HG03460 (cell line): ENCODE results near the gene ZFPM1.

Experiments used
- ATAC-seq: cut with Tn5 transposase; IDR thresholded peaks from one replicate; pipeline ENCODE4 v1.9.1; 2021; ENCODE audit not compliant: unreplicated experiment

The ZFPM1 gene

DNA sequence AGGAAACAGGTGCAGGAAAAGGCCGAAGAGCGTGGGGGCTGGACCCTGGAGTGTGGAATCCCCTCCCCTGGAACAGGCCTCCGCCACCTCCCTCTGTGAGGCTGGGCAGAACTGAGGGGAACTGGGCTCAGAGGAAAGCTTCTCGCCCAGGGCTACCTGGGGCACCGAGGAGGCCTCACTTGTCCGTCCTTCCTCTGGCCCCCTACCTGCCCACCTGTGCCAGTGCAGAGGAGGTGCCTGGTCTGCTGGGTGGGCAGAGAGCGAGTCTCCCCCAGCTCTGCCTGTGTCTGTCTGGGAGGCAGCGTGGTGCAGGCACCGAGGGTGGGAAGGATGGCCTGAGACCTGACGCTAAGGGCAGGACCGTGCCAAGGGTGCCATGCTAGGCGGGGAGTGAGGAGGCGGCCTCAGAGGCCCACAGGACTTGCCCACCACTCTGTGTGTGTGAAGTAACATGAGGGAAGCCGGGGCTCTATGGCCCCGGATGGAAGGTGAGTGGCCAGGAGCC, 42.2 kb downstream of the ZFPM1 start:
- no peak for ATAC-seq

DNA sequence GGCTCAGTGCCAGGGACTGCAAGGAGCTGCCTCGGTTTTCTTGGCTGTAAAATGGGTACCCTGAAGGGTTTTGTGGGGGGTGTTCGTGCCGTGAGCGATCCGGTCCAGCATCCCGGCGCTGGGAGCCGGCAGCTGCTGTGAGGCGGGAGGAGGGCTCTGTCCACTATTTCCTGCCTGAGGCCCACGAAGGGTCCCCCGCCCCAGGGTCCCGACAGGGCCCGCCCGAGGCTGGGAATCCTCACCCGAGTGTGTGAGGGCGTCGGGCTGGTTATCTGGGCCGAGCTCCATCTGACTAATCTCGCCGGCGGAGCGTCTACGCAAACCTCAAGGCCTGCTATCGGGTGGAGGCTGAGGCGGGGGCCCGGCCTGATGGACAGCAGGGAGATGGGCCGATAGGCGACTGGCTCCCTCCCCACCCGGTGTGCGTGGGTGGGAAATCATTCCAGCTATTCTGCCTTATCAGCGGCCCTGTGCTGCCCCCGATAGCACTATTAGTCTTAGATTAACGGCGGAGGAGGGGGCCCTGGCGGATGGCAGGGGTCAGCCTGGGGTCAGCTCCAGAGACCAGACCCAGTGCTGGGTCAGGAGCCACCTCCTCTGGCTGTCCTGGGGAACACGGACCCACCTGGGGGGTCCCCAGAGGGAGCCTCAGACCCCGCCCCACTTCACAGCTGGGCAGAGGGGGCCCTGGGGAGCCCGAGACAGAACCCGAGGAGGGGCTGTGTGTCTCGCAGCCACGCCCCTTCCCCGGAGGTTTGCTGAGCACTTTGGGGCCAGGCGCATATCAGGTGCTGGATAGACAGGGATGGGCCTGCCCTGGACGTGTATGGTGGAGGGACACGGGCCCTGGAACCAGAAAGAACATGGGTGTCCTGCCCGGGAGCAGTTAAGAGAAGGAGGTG, 44.7 kb downstream of the ZFPM1 start:
- no peak for ATAC-seq

DNA sequence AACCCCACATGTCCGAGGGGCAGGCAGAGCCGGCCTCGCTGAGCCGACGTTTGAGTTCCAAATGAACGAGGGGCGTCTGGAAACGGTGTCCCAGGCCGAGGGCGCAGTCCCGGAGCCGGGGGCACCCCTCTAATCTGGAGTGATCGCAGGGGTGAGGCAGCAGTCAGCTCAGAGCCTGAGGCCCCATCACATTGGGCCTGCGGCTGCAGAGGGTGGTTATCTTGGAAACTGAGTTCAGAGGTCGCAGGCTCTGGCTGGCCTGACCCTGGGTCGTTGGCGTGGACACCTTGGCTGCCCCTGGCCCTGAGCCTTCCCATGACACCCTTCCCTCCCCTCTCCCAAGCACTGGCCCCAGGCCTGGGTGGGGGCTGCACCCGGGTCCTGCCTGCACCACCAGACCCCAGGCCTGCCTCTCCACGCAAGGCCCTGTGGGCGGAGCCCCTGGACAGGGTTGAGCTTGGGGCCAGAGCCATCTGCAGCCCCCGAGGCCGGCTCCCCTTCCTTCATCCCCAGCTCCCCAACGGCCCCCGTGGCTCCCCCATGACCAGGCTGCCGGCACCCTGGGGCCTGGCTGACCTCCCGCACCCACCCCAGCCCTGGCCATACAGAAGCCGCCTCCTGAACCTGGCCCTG, 45.6 kb downstream of the ZFPM1 start:
- no peak for ATAC-seq

DNA sequence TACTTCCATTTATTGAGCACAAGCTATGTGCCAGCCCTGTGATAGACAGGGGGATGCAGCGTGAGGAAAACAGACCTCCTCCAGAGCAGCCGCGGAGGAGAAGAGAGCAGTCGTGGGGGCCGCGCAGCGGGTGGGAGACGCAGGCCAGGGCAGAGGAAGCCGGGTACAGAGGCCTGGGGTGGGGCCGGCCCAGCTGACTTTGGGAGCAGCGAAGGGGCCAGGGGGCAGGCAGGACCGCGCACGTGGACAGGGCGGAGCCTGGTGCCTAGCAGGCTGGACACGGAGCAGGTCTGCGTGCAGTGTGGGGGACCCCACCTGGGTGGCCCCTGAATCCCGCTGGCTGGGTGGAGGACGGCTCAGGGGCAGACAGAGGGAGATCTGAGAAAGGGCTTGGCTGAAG, 46.2 kb downstream of the ZFPM1 start:
- no peak for ATAC-seq

DNA sequence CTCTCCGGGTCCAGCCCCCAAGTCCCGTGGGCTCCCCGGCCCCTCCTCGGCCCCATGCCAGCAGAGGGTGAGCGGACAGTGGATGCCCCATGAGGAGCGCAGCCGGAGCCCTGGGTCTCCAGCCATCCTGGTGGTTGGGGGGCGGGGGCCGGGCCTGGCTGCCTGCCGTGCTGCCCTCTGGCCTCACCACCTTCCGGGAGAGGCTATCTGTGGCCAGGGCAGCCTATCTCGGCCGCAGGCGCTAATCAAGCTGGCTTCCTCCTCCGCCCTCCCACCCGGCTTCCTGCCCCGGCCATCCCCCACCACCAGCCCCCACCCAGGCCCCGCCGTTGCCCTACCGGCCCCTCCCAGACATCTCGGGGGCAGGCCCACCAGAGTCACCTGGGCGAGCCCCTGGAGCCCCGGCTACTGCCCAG, 46.8 kb downstream of the ZFPM1 start:
- no peak for ATAC-seq

DNA sequence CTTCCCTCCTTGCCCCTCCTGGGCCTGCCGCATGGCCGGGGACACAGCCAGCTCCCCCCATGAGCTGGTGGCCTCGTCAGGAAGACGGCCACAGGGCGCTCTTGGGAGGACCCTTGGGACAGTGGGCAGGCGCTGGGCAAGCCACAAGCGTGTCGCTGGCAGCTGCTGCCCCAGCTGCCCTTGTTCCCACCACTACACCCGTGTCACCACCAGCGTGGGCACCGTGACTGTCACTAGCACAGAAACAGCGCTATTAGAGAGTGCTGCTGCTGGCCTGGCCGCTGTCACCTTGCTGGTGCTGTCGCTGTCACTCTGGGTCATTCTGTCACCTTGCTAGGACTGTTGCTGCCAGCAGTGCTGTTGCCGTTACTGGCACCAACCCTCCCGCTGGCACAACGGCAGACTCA, 47.2 kb downstream of the ZFPM1 start:
- ATAC-seq = no peak

DNA sequence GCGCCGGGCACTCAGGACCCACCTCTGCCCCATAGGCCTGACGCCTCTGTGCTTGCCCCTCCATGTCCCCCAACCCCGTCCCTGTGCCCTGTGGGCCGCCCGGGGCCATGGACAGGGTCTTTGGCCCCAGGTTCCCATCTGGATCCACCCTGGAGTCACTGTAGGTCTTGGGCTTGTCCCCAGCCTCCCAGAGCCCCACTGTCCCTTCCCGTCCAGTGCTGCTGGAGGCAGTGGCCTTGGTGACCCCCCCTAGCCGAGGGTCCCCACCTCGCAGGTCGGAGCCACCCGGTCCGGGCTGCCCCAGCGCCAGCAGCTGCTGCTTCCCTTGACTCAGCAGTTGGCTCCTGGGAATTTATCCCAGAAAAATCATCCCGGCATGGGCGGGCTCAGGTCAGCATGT, 49.3 kb downstream of the ZFPM1 start:
- no peak for ATAC-seq

DNA sequence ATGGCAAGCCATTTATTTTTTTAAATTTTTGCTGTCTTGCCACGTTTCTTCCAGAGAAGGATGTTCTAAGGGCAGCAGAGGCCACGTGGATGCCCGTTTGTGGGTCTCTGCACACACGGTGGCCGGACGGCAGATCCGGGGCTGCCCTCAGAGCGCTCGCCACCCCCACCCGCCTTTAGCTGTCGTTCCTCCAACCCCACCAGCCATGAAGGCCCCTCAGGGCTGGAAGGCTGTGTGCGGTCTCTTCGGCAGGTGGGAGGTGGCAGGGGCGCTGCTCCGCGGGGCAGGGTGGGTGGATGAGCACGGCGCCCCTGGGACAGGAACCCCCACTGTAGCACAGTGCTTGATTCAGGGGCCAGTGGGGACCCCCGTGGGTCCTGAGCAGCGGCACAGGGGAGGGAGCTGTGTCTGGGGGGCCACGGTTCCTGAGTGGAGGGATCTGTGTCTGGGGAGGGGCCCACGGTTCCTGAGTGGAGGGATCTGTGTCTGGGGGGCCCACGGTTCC, 49.7 kb downstream of the ZFPM1 start:
- no peak for ATAC-seq

DNA sequence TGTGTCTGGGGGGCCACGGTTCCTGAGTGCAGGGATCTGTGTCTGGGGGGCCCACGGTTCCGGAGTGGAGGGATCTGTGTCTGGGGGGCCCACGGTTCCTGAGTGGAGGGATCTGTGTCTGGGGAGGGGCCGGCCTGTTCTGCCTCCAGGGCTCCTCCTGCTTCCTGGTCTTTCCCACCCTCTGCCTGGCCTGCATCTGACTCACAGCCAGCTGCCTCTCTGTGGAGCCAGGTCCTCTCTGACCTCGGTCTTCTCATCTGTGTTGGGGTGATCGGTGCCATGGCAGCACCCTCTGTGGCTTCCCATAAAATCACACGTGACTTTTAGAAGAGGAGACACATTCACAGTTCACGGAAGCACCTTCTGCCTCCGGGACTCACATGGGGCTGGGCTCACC, 50.3 kb downstream of the ZFPM1 start:
- ATAC-seq = no peak

DNA sequence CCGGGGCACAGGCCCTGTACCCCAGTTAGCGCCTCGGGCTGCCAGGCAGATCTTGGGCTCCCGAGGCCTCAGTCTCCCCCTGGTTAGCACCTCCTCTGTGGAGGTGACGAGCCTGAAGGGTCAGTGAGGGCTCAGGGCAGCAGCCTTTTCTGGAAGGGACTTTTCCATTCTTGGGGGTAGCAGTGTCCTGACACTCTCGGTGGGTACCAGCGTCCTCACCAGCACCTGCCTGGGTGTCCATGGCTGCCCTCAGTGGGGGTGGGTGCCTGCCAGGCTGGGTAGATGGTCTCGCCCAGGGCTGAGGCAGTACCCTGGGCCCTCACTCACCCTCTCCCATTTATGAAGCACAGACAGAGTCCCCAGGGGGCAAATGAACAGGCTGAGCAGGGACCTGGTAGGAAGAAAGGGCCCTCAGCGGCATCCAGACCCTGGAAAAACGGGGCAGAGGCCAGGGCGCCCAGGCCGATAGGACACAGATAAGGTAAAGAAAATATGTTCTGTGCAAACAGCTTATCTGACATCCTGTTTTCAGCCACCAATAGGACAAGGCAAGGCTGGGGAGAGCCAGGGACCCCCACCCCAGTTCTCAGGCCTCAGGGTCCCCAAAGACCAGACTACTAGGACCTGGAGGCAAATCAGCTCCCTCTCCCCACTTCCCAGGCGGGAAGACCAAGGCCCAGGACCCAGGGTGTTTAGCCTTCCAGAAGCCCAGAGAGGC, 50.9 kb downstream of the ZFPM1 start:
- no peak for ATAC-seq

DNA sequence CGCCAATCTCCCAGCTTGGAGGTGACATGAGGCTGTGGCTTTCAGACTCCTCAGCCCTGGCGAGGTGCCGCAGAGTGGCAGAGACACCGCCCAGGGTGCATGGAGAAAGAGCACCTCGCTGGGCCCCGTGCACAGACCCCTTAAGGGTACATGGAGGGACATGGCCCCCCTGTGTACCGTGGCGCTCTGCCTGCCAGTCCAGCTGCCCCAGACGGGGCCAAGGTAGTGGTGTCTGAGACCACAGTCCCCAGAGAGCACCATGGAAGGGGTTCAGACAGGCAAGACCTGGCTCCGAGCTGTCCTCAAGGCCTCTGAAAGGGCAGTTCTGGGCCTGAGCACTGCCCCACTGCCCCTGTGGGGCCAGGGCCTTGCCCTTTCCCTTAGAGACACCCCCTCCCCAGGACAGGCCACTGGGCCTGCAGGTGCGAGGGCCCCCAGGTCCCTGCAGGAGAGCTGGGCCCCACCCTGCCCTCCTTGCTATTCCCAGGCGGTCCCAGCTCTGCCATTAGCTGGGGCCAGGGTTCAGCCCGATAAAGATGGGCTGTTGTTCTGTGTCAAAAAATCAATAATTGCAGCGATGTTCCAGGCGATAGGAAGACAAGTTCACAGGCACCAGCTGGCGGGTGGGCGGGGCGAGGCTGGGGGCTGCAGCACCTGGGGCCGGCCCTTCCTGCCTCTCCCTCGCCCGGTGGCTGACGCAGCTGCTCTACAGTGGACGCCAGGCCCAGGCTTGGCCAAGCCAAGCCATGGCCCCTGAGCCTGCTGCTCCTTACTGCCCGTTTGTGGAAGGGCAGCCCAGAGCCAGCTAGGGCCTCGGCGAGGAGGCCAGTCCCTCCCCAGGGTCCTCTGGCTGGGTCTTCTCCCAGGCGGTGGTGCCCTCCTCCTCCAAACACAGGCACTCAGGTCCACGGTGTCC, 51.7 kb downstream of the ZFPM1 start:
- ATAC-seq = no peak

DNA sequence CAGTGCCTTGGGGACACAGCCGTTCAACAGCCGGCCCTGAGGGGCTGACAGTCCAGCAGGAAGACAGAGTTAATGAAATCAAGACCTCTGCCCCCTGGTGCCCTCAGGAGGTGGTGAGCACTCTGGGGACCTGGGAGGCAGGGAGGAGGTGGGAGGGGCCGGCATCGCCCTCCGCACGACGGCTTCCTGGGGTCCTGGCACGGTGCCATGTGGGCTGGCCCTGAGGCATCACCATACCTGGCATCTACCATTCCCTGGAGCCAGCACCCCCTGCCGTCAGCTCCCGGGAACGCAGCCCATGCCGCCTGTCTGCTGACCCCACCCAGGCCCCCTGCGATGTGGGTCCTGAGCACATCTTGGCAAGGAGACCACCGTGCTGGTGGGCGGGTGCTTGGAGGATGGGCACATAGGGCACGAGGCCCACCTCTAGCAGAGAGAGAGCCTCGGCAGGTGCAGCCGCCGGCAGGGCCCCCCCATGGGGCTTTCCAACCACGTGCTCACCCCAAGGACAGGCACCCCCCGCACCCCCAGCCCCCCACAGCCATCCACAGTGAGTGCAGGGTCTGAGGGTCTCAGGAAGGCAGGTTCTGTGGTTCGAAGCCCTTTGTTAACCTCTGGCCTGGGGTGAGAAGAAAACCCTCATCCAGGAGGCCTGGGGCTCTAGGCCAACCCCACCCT, 52.5 kb downstream of the ZFPM1 start:
- no peak for ATAC-seq

DNA sequence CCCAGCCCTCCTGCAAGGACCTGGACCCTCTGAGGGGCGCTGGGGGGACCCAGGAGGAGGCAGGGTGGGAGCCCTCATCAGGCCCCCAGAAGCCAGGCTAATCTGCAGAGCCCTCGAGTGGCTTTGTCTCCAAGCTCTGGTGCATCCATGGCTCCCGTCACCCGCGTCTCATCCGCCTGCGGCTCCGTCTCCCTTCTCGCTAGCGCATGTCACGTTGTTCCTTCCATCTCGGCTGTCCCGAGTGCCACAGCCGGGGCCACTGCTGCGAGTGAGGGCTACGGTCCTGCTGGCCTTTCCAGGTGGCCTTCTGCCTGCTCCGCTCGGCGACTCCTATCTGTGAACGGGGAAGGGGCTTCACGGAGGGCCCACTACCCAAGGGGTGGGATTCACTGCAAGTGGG, 53.6 kb downstream of the ZFPM1 start:
- ATAC-seq = no peak

DNA sequence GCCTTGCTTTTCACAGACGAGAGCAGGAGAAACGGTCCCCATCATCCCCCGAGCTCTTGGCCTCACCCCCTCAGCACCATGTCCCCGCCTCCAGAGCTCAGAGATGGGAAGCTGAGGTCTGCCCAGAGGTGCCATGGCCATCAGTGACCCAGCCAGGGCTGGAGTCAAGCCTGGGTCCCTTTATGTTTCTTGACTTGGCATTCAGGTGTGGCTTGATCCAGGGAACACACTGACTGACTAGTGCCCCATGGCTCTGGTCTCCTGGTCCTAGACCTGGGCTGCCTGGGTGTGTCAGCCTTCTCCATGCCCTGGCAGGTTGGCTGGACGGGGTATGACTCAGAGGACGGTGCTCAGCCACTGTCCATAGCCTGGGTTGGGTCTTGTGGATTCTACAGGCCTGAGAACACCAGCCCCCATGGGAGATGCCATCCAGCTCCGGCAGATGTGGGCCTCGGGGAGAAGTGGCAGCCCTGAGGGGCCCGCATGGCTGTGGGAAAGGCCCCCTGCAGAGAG, 54.2 kb downstream of the ZFPM1 start:
- no peak for ATAC-seq

DNA sequence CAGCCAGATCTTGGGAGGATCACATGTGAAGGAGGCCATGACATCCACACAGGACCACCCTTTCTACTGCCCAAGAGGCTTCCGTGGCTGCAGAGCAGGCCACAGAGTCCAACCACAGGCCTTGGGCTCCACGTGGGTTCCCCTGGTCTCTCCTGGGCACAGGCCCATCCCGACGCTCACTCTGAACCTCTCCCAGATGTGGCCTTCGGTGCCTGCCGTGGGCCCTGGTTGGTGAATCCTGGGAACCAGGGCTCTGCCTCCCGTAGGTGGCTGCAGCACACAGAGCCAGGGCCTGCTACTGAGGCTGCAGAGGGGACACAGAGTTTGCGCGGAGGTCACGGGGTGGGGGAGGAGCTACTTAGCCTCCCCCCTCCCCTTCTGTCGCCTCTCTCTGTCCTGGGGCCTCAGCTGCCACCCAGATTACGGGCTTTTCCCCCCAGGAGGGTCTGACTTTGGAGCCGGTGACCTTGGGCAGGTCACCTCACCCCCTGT, 55.3 kb downstream of the ZFPM1 start:
- no peak for ATAC-seq

DNA sequence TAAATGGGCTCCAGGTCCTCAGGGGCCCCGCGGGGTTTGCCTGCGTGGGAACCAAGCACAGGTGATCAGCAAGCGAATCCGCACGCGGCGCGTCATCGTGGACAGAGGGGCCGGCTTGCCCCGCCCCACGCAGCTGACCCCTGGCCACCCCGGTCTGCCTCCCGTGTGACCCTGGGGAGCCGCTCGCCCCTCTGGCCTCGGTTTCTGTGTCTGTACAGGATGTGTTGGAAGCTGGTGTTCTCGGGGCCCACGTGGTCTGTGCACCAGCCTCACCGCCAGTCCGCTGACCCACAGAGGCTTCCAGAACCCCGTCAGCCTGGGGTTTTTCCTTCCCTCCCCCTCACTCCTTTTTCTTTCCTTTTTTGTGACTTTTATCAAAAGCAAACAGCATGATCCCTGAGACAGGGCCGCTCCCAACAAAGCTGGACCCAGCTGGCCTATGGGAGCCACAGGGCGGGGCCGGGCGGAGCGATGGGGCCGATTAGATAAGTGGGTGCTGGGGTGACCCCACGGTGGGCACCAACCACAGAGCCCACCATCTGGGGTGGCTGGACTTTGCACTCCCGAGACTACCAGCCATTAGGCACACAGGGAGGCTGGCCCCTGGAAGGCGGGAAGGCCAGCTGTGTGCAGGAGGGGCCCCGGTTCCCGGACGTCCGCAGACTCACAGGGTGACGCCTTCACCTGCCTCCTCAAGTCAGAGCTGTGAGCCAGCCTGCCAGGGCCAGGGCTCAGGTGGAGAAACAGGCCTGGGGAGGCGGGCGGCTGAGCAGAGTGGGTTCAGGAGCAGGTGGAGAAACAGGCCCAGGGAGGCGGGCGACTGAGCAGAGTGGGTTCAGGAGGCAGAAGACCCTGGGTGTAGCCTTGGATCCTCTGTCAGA, 56.0 kb downstream of the ZFPM1 start:
- ATAC-seq = no peak

DNA sequence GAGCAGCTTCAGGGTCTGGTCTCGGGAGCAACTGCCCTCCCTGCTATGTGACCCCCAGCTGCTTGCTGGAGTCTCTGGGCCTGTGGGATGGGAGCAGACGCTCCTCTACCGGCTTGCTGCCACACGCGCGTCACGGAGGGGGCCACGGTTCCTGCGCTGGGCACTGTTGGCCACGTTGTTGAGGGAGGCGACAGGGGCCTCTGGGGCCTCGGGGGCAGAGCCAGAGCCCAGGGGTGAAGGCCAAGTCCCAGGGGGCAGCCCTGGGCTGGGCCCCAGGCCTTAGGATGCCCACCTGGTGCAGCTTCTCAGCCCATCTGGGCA, 56.6 kb downstream of the ZFPM1 start:
- no peak for ATAC-seq

DNA sequence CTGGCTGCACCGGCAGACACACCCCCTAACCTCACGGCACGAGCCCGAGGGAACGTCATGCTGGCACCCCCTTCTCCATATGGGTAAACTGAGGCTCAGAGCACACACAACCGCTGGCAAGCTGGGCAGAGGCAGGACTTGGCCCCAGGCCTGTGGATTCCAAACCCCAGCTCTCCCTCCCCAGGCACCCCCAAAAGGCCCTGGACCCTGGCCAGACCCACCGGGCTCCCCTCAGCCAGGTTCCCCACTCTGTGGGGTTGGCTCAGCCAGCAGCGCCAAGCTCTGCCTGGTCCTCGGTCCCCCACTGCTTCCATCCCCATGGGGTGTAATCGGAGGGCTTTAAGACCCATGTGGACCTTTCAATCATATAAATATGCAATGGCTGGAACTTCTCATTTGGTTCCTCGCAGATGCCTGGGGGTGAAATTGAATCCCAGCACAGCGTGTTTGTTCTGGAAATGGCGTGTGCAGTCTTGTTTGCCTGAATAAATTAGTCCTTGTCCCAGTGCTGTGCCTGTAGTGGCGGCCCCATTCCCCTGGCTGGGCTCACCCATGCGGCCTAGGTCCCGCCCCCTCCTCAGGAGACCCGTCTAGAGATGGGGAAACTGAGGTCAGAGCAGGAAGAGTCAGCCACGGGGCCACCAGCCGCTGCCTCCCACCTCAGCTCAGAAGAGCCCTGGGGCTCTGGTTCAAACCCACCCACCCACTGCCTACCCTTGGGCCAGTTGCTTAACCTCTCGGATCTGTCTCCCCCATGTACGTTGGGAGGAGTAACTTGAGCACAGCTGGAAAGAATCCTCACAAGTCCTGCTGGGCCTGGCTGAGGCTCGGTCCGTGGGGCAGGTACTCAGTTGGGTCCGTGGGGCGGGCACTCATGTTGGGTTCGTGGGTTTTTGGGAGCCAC, 57.3 kb downstream of the ZFPM1 start:
- ATAC-seq = no peak
